Ishikawa (cell line): Measurements from ENCODE around the gene RIMBP2.

Source experiments
- CEBPB ChIP-seq: IDR thresholded peaks from 2 replicates; pipeline ENCODE4 v1.6.1; 2012
- CREB1 ChIP-seq: IDR thresholded peaks from 2 replicates; pipeline ENCODE4 v1.6.1; 2012; ENCODE audit warnings: low read depth
- EP300 ChIP-seq: IDR thresholded peaks from 2 replicates; pipeline ENCODE4 v1.6.1; 2012; ENCODE audit warnings: borderline replicate concordance
- NFIC ChIP-seq: IDR thresholded peaks from 2 replicates; pipeline ENCODE4 v1.6.1; 2012
- RAD21 ChIP-seq: IDR thresholded peaks from 2 replicates; pipeline ENCODE4 v1.6.1; 2012; ENCODE audit warnings: low read depth
- YY1 ChIP-seq: IDR thresholded peaks from 2 replicates; pipeline ENCODE4 v1.6.1; 2012; ENCODE audit warnings: low read depth
- ZBTB7A ChIP-seq: IDR thresholded peaks from 2 replicates; pipeline ENCODE4 v1.6.1; 2012; ENCODE audit warnings: low read depth
- TF ChIP-seq, protein P1 (sequence below): IDR thresholded peaks from 2 replicates; pipeline ENCODE4 v1.6.1; 2012
- TF ChIP-seq, protein P2 (sequence below): IDR thresholded peaks from 2 replicates; pipeline ENCODE4 v1.6.1; 2012; ENCODE audit warnings: low read depth, mild to moderate bottlenecking

DNA sequence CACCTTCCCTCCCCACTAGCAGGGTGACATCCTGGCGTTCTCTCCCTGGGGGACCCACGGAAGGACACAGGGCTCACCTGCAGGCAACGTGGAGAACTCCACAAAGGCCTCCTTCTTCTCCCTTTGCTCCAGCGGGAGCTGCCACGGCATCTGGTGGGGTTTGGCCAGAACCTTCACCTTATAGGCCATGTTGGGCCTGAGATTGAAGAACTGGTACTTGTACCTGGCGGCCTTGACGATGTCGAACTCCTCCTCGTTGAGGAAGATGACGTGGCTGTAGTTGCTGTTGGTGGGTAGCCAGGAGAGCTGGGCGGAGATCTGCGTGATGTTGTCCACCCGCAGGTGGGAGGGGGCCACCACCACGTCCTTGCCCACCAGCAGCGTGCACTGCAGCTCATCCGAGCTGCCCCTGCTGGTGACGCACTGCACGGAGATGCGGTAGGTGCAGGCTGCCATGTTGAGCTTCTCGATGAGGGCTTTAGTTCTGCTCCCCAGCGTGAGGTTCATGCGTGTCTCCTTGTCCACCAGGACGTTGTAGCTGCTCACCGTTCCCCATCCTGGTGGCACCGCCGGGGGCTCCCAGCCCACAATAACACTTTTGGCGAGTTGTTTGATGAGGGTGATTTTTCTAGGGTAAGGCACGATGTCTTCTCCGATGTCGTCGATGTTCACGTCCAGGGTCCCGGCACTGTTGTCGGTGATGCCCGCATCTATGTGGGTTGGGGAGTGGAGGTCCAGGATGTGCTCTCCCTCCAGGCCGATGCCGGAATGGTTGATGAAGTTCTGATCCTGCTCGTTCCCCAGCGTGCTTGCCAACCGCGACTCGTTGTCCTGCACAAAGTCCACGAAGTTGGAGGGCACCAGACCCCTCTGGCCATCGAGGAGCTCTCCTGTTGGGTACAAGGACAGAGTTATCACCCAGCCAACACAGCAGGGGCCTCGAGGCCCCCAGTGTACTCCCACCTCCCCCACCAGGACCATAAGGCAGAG, 274.0 kb downstream of the RIMBP2 start:
- TF ChIP-seq NFIC: no peak
- TF ChIP-seq EP300: no peak
- TF ChIP-seq, protein P1, sequence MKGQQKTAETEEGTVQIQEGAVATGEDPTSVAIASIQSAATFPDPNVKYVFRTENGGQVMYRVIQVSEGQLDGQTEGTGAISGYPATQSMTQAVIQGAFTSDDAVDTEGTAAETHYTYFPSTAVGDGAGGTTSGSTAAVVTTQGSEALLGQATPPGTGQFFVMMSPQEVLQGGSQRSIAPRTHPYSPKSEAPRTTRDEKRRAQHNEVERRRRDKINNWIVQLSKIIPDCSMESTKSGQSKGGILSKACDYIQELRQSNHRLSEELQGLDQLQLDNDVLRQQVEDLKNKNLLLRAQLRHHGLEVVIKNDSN: no peak
- TF ChIP-seq YY1: no peak
- TF ChIP-seq CEBPB: no peak
- TF ChIP-seq RAD21: no peak
- TF ChIP-seq ZBTB7A: no peak
- TF ChIP-seq CREB1: no peak
- TF ChIP-seq, protein P2, sequence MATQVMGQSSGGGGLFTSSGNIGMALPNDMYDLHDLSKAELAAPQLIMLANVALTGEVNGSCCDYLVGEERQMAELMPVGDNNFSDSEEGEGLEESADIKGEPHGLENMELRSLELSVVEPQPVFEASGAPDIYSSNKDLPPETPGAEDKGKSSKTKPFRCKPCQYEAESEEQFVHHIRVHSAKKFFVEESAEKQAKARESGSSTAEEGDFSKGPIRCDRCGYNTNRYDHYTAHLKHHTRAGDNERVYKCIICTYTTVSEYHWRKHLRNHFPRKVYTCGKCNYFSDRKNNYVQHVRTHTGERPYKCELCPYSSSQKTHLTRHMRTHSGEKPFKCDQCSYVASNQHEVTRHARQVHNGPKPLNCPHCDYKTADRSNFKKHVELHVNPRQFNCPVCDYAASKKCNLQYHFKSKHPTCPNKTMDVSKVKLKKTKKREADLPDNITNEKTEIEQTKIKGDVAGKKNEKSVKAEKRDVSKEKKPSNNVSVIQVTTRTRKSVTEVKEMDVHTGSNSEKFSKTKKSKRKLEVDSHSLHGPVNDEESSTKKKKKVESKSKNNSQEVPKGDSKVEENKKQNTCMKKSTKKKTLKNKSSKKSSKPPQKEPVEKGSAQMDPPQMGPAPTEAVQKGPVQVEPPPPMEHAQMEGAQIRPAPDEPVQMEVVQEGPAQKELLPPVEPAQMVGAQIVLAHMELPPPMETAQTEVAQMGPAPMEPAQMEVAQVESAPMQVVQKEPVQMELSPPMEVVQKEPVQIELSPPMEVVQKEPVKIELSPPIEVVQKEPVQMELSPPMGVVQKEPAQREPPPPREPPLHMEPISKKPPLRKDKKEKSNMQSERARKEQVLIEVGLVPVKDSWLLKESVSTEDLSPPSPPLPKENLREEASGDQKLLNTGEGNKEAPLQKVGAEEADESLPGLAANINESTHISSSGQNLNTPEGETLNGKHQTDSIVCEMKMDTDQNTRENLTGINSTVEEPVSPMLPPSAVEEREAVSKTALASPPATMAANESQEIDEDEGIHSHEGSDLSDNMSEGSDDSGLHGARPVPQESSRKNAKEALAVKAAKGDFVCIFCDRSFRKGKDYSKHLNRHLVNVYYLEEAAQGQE: no peak
